ENCODE measurements around the gene PLA2G4C.

DNA sequence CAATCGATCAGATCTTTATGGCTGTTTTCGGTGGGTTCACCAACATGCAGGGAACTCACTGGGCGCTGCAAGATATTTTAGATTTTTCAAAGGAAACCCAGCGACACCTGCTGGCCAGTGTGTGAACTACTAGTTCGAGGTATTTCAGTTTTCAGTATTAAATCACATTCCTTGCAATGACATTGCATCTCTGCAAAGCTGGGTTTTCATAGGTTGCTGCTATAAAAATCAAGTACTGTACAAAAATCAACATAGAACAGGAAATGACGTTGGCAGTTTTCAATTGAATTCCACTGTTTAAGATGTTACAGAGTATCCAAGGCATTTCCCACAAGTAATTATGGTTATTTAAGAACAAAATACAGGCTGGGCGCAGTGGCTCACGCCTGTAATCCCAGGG is 41.9 kb upstream of the PLA2G4C start:
- peak; percentile 85 to 93 (median 88) for TF ChIP-seq CTCF (IDR thresholded peaks at IDR 0.05 in 4 of 5, conservative IDR thresholded peaks at IDR 0.05 in 1 of 5)
- TF ChIP-seq POLR2A (IDR thresholded peaks at IDR 0.05): no peak

Data from gastrocnemius medialis (tissue), 4 donors.